22Rv1 (cell line): ENCODE results near the gene MARF1.
"Not testable (repeated sequence)": the region's sequence is repeated elsewhere in the genome, so short reads cannot be mapped to it uniquely, and the experiment has no call there.

Source experiments
- CTCF ChIP-seq: fragments of 450-650 bp; IDR thresholded peaks from 2 replicates; pipeline ENCODE4 v1.5.1; 2017; ENCODE audit warnings: mild to moderate bottlenecking
- ZFX ChIP-seq: fragments of 450-650 bp; IDR thresholded peaks from 2 replicates; pipeline ENCODE4 v1.6.1; 2017; ENCODE audit warnings: antibody characterized with exemption, borderline replicate concordance

GRCh38 chr16:15649311-15649710, 6.4 kb upstream of the MARF1 start:
- not testable (repeated sequence) for TF ChIP-seq CTCF, ZFX
